GM12891 (cell line): Measurements from ENCODE around the gene GAK.

Experiments
- POLR2A ChIP-seq: IDR thresholded peaks from 2 replicates; pipeline ENCODE4 v1.6.1; 2011; ENCODE audit warnings: low read depth, low read length, control low read depth
- POLR2AphosphoS5 ChIP-seq: IDR thresholded peaks from 2 replicates; pipeline ENCODE4 v1.6.1; 2011; ENCODE audit warnings: low read depth, low read length, control low read depth
- POU2F2 ChIP-seq: IDR thresholded peaks from 2 replicates; pipeline ENCODE4 v1.6.1; 2011; ENCODE audit warnings: low read depth, mild to moderate bottlenecking, control low read depth, low read length, moderate library complexity
- TAF1 ChIP-seq: IDR thresholded peaks from 2 replicates; pipeline ENCODE4 v1.6.1; 2011; ENCODE audit warnings: low read depth, low read length, control low read depth

DNA sequence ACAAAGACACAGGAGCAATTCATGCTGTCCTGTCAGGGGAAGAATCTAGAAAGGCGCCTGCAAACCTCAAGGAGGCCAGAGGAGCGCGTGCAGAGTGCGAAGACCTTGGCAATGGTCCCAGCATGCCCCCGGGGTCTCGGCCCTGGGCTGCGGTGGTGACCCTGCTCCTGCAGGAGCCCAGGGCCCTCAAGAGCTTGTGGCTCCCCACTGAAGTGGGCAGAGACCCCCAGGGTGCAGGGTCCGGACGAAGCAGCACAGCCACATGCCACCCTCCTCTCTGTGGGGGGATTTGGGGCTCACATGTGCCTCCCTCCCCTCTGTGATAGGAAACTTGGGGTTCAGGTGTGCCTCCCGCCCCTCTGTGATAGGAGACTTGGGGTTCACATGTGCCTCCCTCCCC lies 39.3 kb downstream of the GAK start:
- TF ChIP-seq POLR2A (no peak), POLR2AphosphoS5 (no peak), POU2F2 (no peak), TAF1 (no peak)
